ENCODE measurements around the gene WNT11. TPM values are rescaled to one million over a fixed set of nuclear protein-coding genes. Genes with fewer than 3 reads are reported as not detected.
A peak's percentile ranks its signal among the peaks of the same experiment; 100 is the strongest.

WNT11 gene
- total RNA-seq, 1 donor = 0.36 TPM

DNA sequence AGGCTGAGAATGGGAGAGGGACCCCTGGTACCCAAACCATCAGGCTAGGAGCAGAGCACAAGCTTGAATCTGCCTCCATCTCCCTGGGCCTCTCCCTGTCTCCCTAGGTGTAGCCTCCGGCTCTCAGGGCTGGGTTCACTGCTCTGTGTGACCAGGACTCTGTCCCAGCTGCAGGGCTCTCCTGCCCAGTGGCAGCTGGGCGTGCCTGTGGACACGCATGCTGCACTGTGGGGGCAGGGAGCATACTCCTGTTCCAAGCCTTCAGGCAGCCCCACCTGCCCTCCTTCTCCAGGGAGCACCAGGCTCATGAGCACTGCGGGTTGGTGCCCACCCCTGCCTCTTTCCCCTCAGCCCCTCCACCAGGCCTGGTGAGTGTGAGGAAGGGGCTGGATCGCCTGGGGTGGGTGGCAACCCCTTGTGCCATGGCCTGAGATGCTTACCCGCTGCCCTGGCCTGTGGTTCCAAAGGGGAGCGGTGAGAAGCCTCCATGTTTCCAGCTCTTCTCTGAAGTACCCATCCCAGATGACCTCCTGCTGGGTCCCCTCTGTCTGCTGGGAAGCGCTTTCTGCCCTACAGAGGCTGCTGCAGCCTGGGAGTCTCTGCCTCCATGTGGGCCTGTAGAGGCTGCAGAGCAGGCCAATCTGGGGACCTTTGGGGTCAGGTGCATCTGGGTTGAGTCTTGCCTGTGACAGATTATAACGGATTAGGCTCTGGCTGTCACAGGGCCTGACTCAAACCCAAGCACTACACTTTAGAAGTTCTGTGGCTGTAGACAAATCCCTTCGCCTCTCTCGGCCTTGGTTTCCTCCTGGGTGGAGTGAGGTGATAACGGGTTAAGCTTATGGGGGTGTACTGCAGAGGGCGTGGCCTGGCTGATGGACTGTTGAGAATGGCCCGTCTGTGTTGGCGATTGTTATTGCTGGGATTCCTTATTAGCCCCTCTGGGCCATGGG is 43.7 kb downstream of the WNT11 start:
- H3K4me1 ChIP-seq (ENCODE audit: insufficient read depth, low read length) = no peaks in the 10 kb centered on the region
- H3K27me3 ChIP-seq (ENCODE audit: insufficient read depth, low read length) = peaks cover 13% of the 10 kb centered on the region
- no peaks in the 10 kb centered on the region for H4K20me1 ChIP-seq (ENCODE audit: insufficient read depth, low read length)
- no peak overlapping the region for H3K27ac ChIP-seq (ENCODE audit: low read depth, low read length)
- H3K79me2 ChIP-seq (ENCODE audit: insufficient read depth, low read length) = no peaks in the 10 kb centered on the region
- H3K4me3 ChIP-seq (ENCODE audit: insufficient read depth, low read length) = no peak overlapping the region
- no peak overlapping the region for H3K4me2 ChIP-seq (ENCODE audit: insufficient read depth, low read length)
- peak; percentile 86 for DNase-seq (ENCODE audit: insufficient read length, low spot score, missing footprints)
- H3K9me3 ChIP-seq (ENCODE audit: low read depth, low read length) = no peaks in the 10 kb centered on the region
- no peak overlapping the region for H2AFZ ChIP-seq (ENCODE audit: low read length)
- TF ChIP-seq, protein P1, sequence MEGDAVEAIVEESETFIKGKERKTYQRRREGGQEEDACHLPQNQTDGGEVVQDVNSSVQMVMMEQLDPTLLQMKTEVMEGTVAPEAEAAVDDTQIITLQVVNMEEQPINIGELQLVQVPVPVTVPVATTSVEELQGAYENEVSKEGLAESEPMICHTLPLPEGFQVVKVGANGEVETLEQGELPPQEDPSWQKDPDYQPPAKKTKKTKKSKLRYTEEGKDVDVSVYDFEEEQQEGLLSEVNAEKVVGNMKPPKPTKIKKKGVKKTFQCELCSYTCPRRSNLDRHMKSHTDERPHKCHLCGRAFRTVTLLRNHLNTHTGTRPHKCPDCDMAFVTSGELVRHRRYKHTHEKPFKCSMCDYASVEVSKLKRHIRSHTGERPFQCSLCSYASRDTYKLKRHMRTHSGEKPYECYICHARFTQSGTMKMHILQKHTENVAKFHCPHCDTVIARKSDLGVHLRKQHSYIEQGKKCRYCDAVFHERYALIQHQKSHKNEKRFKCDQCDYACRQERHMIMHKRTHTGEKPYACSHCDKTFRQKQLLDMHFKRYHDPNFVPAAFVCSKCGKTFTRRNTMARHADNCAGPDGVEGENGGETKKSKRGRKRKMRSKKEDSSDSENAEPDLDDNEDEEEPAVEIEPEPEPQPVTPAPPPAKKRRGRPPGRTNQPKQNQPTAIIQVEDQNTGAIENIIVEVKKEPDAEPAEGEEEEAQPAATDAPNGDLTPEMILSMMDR (IDR thresholded peaks at IDR 0.05; ENCODE audit: extremely low read depth, low read depth, low read length) = no peak
- no peaks in the 10 kb centered on the region for H3K36me3 ChIP-seq (ENCODE audit: insufficient read depth, low read length)

DNA sequence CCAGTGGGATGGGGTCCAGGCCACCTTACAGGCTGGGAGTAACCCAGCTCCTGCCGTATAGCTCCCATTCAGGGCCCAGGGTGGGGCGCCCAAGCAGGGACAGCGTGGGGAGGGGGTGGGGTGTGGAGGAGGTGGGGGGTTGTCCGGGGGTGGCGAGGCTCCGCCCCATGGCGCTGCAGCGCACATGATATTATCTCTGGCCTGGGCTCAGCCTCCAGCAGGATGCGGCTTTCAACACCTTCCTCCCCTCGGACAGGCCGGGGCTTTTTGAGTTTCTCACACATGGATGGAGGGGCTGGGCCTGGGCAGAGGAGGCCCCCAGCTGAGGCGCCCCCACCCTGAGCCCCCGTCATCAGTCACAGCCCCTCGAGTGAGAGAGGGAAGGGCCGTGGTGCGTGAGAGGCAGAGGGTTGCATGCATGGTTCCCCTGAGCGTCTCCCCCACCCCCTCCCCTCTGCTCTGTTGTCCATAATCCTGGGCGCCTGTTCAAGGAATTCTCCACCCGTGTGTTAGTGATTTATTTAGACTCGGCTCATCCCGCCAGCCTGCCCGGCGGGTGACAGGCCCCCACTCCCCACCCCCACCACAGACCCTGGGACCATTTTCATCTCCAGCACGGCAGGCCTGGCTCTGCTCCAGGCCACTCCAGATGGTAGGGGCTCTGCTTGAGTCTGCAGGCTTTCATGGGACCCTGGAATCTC is 44.9 kb downstream of the WNT11 start:
- Histone ChIP-seq H3K4me2 (ENCODE audit: insufficient read depth, low read length) (no peak overlapping the region), H3K36me3 (ENCODE audit: insufficient read depth, low read length) (no peaks in the 10 kb centered on the region), H3K27me3 (ENCODE audit: insufficient read depth, low read length) (peaks cover 8% of the 10 kb centered on the region), H3K4me3 (ENCODE audit: insufficient read depth, low read length) (no peak overlapping the region), H3K4me1 (ENCODE audit: insufficient read depth, low read length) (no peaks in the 10 kb centered on the region), H4K20me1 (ENCODE audit: insufficient read depth, low read length) (no peaks in the 10 kb centered on the region), H2AFZ (ENCODE audit: low read length) (no peak overlapping the region), H3K27ac (ENCODE audit: low read depth, low read length) (no peak overlapping the region), H3K9me3 (ENCODE audit: low read depth, low read length) (no peaks in the 10 kb centered on the region), H3K79me2 (ENCODE audit: insufficient read depth, low read length) (no peaks in the 10 kb centered on the region)
- peak; percentile 95 for DNase-seq (ENCODE audit: insufficient read length, low spot score, missing footprints)
- TF ChIP-seq, protein P1 (IDR thresholded peaks at IDR 0.05; ENCODE audit: extremely low read depth, low read depth, low read length) = no peak

DNA sequence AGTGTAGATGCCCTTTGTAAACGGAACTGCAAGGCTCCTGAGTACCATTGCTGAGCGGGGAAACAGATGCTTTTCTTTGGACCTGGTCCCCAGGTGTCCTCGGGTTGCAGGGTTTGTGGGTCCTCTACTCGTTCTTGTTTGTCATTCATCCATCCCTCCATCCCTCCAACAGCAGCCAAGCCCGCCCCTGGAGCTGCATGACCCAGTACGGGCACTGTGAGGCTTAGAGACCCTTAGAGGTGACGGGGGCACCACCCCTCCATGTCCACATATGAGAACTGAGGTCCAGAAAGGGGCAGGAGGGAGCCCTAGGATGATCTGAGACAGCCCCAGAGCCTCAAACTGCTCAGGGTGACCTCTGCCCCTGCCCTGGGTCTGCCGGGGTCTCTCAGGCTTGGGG is 45.4 kb downstream of the WNT11 start:
- H2AFZ ChIP-seq (ENCODE audit: low read length) = no peak overlapping the region
- no peak overlapping the region for H3K4me2 ChIP-seq (ENCODE audit: insufficient read depth, low read length)
- H3K79me2 ChIP-seq (ENCODE audit: insufficient read depth, low read length) = no peaks in the 10 kb centered on the region
- H3K27me3 ChIP-seq (ENCODE audit: insufficient read depth, low read length) = peaks cover 8% of the 10 kb centered on the region
- no peak overlapping the region for H3K27ac ChIP-seq (ENCODE audit: low read depth, low read length)
- TF ChIP-seq, protein P1 (IDR thresholded peaks at IDR 0.05; ENCODE audit: extremely low read depth, low read depth, low read length) = no peak
- no peak overlapping the region for H3K4me3 ChIP-seq (ENCODE audit: insufficient read depth, low read length)
- no peaks in the 10 kb centered on the region for H3K36me3 ChIP-seq (ENCODE audit: insufficient read depth, low read length)
- H3K9me3 ChIP-seq (ENCODE audit: low read depth, low read length) = no peaks in the 10 kb centered on the region
- H4K20me1 ChIP-seq (ENCODE audit: insufficient read depth, low read length) = no peaks in the 10 kb centered on the region
- H3K4me1 ChIP-seq (ENCODE audit: insufficient read depth, low read length) = no peaks in the 10 kb centered on the region
- DNase-seq (ENCODE audit: insufficient read length, low spot score, missing footprints) = peak; percentile 61

Measured in osteoblast (primary cell).